SU-DHL-6 (cell line): ENCODE data around the gene ADGRB3.

ENCODE experiments used
- CTCF ChIP-seq: fragments of 200-600 bp; sonication (generic); IDR thresholded peaks from one replicate; pipeline ENCODE4 v1.5.1; 2017; ENCODE audit warnings: antibody characterized with exemption, mild to moderate bottlenecking, low read length, moderate library complexity; ENCODE audit not compliant: insufficient read depth, poor library complexity, severe bottlenecking
- EZH2phosphoT487 ChIP-seq: fragments of 200-600 bp; sonication (generic), shearing (Covaris generic); conservative IDR thresholded peaks from 2 replicates; pipeline ENCODE4 v1.6.1; 2018; ENCODE audit warnings: mild to moderate bottlenecking, antibody characterized with exemption, low read length, moderate library complexity, mixed read lengths

- TF ChIP-seq CTCF (no peak), EZH2phosphoT487 (no peak)
These were observed 511.3 kb downstream of the ADGRB3 start for GRCh38 chr6:69146385-69146784.
